H1 (cell line): ENCODE results near the gene UGT1A7. TPM values are rescaled to one million over a fixed set of nuclear protein-coding genes. Genes with fewer than 3 reads are reported as not detected.

Source experiments
- CTCF ChIA-PET: fragments of 300-600 bp; sonication (Branson Sonifier 250); formaldehyde crosslinking; loops from one replicate; lab custom pipeline; 2021; ENCODE audit not compliant: partially characterized antibody; lab: Charles Lee
- POLR2A ChIA-PET: fragments of 300-600 bp; sonication (Branson Sonifier 250); formaldehyde crosslinking; loops from one replicate; lab custom pipeline; 2021; ENCODE audit warnings: inconsistent platforms; ENCODE audit not compliant: partially characterized antibody; lab: Charles Lee
- DNase-seq, 2 experiments: peaks; one replicate each; pipeline versions ENCODE4 v3.0.0 to v3.0.0-alpha.2; 2010 to 2022; ENCODE audit warnings: low spot score in 2 of 2, low read depth in 1 of 2, mixed read lengths in 1 of 2
- FAIRE-seq: peaks from 2 replicates; lab custom pipeline; 2011; peaks lifted over from hg19 to GRCh38; lab: Jason Lieb, UNC
- H2AFZ ChIP-seq: 2 replicates; pipeline ENCODE4 v1.8.1; 2012; ENCODE audit warnings: low read length, inconsistent platforms
- H2AK5ac ChIP-seq: 2 replicates; pipeline ENCODE4 v1.6.1; 2013; ENCODE audit warnings: low read depth, low read length
- H2BK120ac ChIP-seq: replicated peaks from 2 replicates; pipeline ENCODE3; 2013; ENCODE audit warnings: low read depth, low read length, inconsistent platforms
- H2BK12ac ChIP-seq: 2 replicates; pipeline ENCODE4 v1.6.1; 2013; ENCODE audit warnings: low read depth, low read length
- H2BK15ac ChIP-seq: 2 replicates; pipeline ENCODE4 v1.6.1; 2013; ENCODE audit warnings: low read length
- H2BK20ac ChIP-seq: 2 replicates; pipeline ENCODE4 v1.6.1; 2013; ENCODE audit warnings: low read length
- H2BK5ac ChIP-seq: 2 replicates; pipeline ENCODE4 v1.6.1; 2013; ENCODE audit warnings: low read depth, low read length
- H3K14ac ChIP-seq: 2 replicates; pipeline ENCODE4 v1.6.1; 2013; ENCODE audit warnings: inconsistent platforms; ENCODE audit not compliant: insufficient read length
- H3K18ac ChIP-seq: 2 replicates; pipeline ENCODE4 v1.6.1; 2013; ENCODE audit warnings: low read length; ENCODE audit errors: extremely low read depth
- H3K23ac ChIP-seq: 2 replicates; pipeline ENCODE4 v1.6.1; 2013; ENCODE audit warnings: inconsistent platforms; ENCODE audit not compliant: insufficient read length
- H3K23me2 ChIP-seq: 2 replicates; pipeline ENCODE4 v1.6.1; 2013; ENCODE audit warnings: low read depth, low read length
- H3K27ac ChIP-seq: 2 replicates; pipeline ENCODE4 v1.6.1; 2011; ENCODE audit warnings: low read depth, low read length, inconsistent platforms
- H3K27me3 ChIP-seq, 4 experiments: replicated peaks in 1 of 4; 1 replicate in 1 of 4; 2 replicates in 3 of 4; pipeline versions ENCODE4 v1.6.1 to v1.8.1; 2011 to 2013; ENCODE audit warnings: low read length in 3 of 4, mild to moderate bottlenecking in 3 of 4, inconsistent platforms in 2 of 4, mixed read lengths in 2 of 4, moderate library complexity in 1 of 4; ENCODE audit not compliant: control insufficient read depth in 3 of 4, insufficient read depth in 3 of 4; ENCODE audit errors: extremely low read depth in 1 of 4
- H3K36me3 ChIP-seq, 4 experiments: 2 replicates each; pipeline versions ENCODE4 v1.6.1 to v1.8.1; 2011 to 2013; ENCODE audit warnings: mild to moderate bottlenecking in 4 of 4, low read length in 3 of 4, moderate library complexity in 2 of 4, control low read depth in 1 of 4, inconsistent platforms in 1 of 4; ENCODE audit not compliant: insufficient read depth in 4 of 4, control insufficient read depth in 2 of 4
- H3K4ac ChIP-seq: replicated peaks from 2 replicates; pipeline ENCODE3; 2013; ENCODE audit warnings: low read length, low read depth, mixed read lengths, inconsistent platforms; ENCODE audit not compliant: insufficient read length
- H3K4me1 ChIP-seq, 4 experiments: replicated peaks in 1 of 4; 1 replicate in 1 of 4; 2 replicates in 3 of 4; pipeline versions ENCODE4 v1.6.1 to v1.8.1; 2011 to 2013; ENCODE audit warnings: low read length in 3 of 4, inconsistent platforms in 2 of 4, mixed read lengths in 1 of 4; ENCODE audit not compliant: insufficient read depth in 4 of 4, control insufficient read depth in 3 of 4
- H3K4me2 ChIP-seq, 2 experiments: 2 replicates each; pipeline versions ENCODE4 v1.6.1 to v1.8.1; 2011 to 2013; ENCODE audit warnings: low read depth in 2 of 2, low read length in 2 of 2, control low read depth in 1 of 2, inconsistent platforms in 1 of 2, mild to moderate bottlenecking in 1 of 2; ENCODE audit not compliant: insufficient read depth in 1 of 2
- H3K4me3 ChIP-seq, 4 experiments: fragments of 200-600, 300-600 bp in 1 of 4; sonication (generic), shearing (Covaris generic), sonication (Bioruptor Twin) in 1 of 4; 2 replicates each; pipeline versions ENCODE4 v1.5.1 to v1.8.1; 2011 to 2016; ENCODE audit warnings: low read length in 4 of 4, low read depth in 3 of 4, control low read depth in 2 of 4, inconsistent platforms in 2 of 4, mild to moderate bottlenecking in 2 of 4, mixed read lengths in 1 of 4, moderate library complexity in 1 of 4; ENCODE audit not compliant: insufficient read depth in 2 of 4; ENCODE audit errors: extremely low read depth in 1 of 4
- H3K56ac ChIP-seq: replicated peaks from 2 replicates; pipeline ENCODE3; 2013; ENCODE audit warnings: low read depth, mild to moderate bottlenecking, mixed read lengths, low read length, inconsistent platforms; ENCODE audit not compliant: insufficient read length
- H3K79me1 ChIP-seq: 2 replicates; pipeline ENCODE4 v1.6.1; 2013; ENCODE audit warnings: low read depth, low read length, control low read depth
- H3K79me2 ChIP-seq, 2 experiments: 2 replicates each; pipeline versions ENCODE4 v1.6.1 to v1.8.1; 2012 to 2013; ENCODE audit warnings: low read length in 2 of 2, mild to moderate bottlenecking in 2 of 2, inconsistent platforms in 1 of 2; ENCODE audit not compliant: insufficient read depth in 2 of 2, control insufficient read depth in 1 of 2
- H3K9ac ChIP-seq, 4 experiments: replicated peaks in 1 of 4; 1 replicate in 1 of 4; 2 replicates in 3 of 4; pipeline versions ENCODE4 v1.6.1 to v1.8.1; 2011 to 2013; ENCODE audit warnings: low read depth in 3 of 4, low read length in 3 of 4, control low read depth in 2 of 4, mild to moderate bottlenecking in 2 of 4, moderate library complexity in 2 of 4, inconsistent platforms in 1 of 4; ENCODE audit errors: extremely low read depth in 1 of 4
- H3K9me3 ChIP-seq, 2 experiments: 2 replicates each; pipeline versions ENCODE4 v1.6.1 to v1.8.1; 2012 to 2013; ENCODE audit warnings: mild to moderate bottlenecking in 2 of 2, moderate library complexity in 2 of 2, control low read depth in 1 of 2, inconsistent platforms in 1 of 2, low read depth in 1 of 2, low read length in 1 of 2, mixed read lengths in 1 of 2; ENCODE audit not compliant: insufficient read depth in 2 of 2
- H4K20me1 ChIP-seq, 2 experiments: replicated peaks in 1 of 2; 2 replicates each; pipeline versions ENCODE3 to v1.8.1; 2011 to 2013; ENCODE audit warnings: inconsistent platforms in 2 of 2, low read length in 2 of 2, mild to moderate bottlenecking in 1 of 2; ENCODE audit not compliant: insufficient read depth in 2 of 2, control insufficient read depth in 1 of 2
- H4K5ac ChIP-seq: 2 replicates; pipeline ENCODE4 v1.6.1; 2013; ENCODE audit warnings: low read length, low read depth, mixed read lengths, inconsistent platforms; ENCODE audit not compliant: insufficient read length
- H4K8ac ChIP-seq: 2 replicates; pipeline ENCODE4 v1.8.0; 2013; ENCODE audit warnings: mild to moderate bottlenecking, moderate library complexity, low read length, inconsistent platforms; ENCODE audit not compliant: insufficient read depth; ENCODE audit errors: extremely low read depth
- H4K91ac ChIP-seq: replicated peaks from 2 replicates; pipeline ENCODE3; 2013; ENCODE audit warnings: low read length, mixed read lengths, inconsistent platforms; ENCODE audit not compliant: insufficient read length
- HDAC2 ChIP-seq, 2 experiments: fragments of 300-600 bp in 1 of 2; sonication (generic) in 1 of 2; IDR thresholded peaks; 2 replicates each; pipeline ENCODE4 v1.6.1; 2011 to 2012; ENCODE audit warnings: low read depth in 2 of 2, low read length in 2 of 2, mild to moderate bottlenecking in 2 of 2, moderate library complexity in 2 of 2, borderline replicate concordance in 1 of 2, inconsistent platforms in 1 of 2
- MAFK ChIP-seq: IDR thresholded peaks from 2 replicates; pipeline ENCODE4 v1.6.1; 2012; ENCODE audit warnings: low read depth, mild to moderate bottlenecking, improper control_type of control experiment, low read length
- PHF8 ChIP-seq: fragments of 200-600 bp; sonication (generic); conservative IDR thresholded peaks from 2 replicates; pipeline ENCODE4 v1.7.1; 2012; ENCODE audit warnings: low read depth, mild to moderate bottlenecking, inconsistent platforms, low read length, moderate library complexity
- RNF2 ChIP-seq: fragments of 200-900, 300-1000 bp; sonication (generic); IDR thresholded peaks from 2 replicates; pipeline ENCODE4 v1.7.1; 2016; ENCODE audit warnings: borderline replicate concordance, low read depth, mild to moderate bottlenecking, antibody characterized with exemption, low read length; ENCODE audit not compliant: poor library complexity, severe bottlenecking; ENCODE audit errors: missing control alignments
- SIX5 ChIP-seq: IDR thresholded peaks from 2 replicates; pipeline ENCODE4 v1.6.1; 2011; ENCODE audit warnings: mild to moderate bottlenecking, low read depth, low read length
- TCF12 ChIP-seq: IDR thresholded peaks from 2 replicates; pipeline ENCODE4 v1.6.1; 2011; ENCODE audit warnings: low read depth, mild to moderate bottlenecking, low read length
- YY1 ChIP-seq: IDR thresholded peaks from 2 replicates; pipeline ENCODE4 v1.6.1; 2011; ENCODE audit warnings: low read depth, mild to moderate bottlenecking, low read length
- WGBS, 2 experiments: shearing (Covaris generic) in 1 of 2; methylation state at CpG; one replicate each; pipeline versions ENCODE4 v1.1.6 to v1.1.7; 2013 to 2015; ENCODE audit warnings: low lambda C conversion rate in 2 of 2, mixed read lengths in 2 of 2, inconsistent platforms in 1 of 2, low coverage in 1 of 2, missing lambda C conversion rate in 1 of 2; ENCODE audit not compliant: insufficient replicate concordance in 2 of 2, insufficient coverage in 1 of 2, insufficient read length in 1 of 2; ENCODE audit errors: extremely low coverage in 1 of 2, missing lambda C conversion rate in 1 of 2; 5-methylcytosine and 5-hydroxymethylcytosine counted together
- polyA plus RNA-seq, 7 experiments: library from polyadenylated mRNA; depleted of rRNA in 3 of 7; stranded (reverse) in 5 of 7; unstranded in 2 of 7; fragments of >200 nt in 5 of 7; fragments of 200-250 nt in 2 of 7; gene quantifications; 1 replicate in 5 of 7; 2 replicates in 1 of 7; 4 replicates in 1 of 7; pipeline versions ENCODE4 v1.2.1 to v1.2.3, GENCODE V29; 2011 to 2013; ENCODE audit warnings: missing spikeins in 2 of 7, mixed read lengths in 2 of 7
- total RNA-seq: library from RNA; stranded (reverse); fragmentation: NEBNext Ultra II Directional; extraction: Animal tissue kit (Norgen Biotek cat#: 25700); gene quantifications from 2 replicates; pipeline ENCODE4 v1.2.1, GENCODE V29; 2021

Gene UGT1A7
- total and polyA plus RNA-seq, 2 of the 8 experiments (the other 6 are each of a cell fraction or from before 2014, with no cell fraction given): not detected

DNA sequence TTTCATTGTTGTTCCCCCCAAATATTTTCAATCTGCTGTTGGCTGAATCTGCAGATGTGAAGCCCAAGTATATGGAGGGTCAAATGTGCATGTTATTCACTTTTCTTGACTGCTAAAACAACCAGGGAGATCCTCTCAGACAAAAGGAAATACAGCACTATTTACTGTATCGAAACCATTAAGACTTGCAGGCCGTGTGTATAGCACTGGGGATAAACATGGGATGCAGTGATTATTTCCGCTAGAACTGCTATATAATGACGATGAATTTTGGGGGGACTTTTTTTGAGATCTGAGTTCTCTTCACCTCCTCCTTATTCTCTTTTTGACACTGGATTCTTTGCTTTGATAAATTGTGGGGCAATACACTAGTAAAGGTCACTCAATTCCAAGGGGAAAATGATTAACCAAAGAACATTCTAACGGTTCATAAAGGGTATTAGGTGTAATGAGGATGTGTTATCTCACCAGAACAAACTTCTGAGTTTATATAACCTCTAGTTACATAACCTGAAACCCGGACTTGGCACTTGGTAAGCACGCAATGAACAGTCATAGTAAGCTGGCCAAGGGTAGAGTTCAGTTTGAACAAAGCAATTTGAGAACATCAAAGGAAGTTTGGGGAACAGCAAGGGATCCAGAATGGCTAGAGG is 74.9 kb downstream of the UGT1A7 start:
- H3K9me3 ChIP-seq: peaks cover 6 to 7% of the 10 kb centered on the region in 2 experiments; a peak in 2 of 4 replicates
- FAIRE-seq: no peak

More for the DNA sequence above, 74.9 kb downstream of the UGT1A7 start:
- H3K4me1 ChIP-seq: no peaks in the 10 kb centered on the region
- no peak overlapping the region for H2AFZ ChIP-seq
- H2BK20ac ChIP-seq: no peak overlapping the region
- no peak overlapping the region for H4K8ac ChIP-seq
- no peaks in the 10 kb centered on the region for H3K79me1 ChIP-seq
- no peak overlapping the region for H3K9ac ChIP-seq
- no peaks in the 10 kb centered on the region for H4K20me1 ChIP-seq
- H3K4ac ChIP-seq: no peak overlapping the region
- CTCF ChIA-PET: no interaction called here
- no peaks in the 10 kb centered on the region for H3K36me3 ChIP-seq
- H3K18ac ChIP-seq: no peak overlapping the region
- no peak overlapping the region for H3K56ac ChIP-seq
- no peaks in the 10 kb centered on the region for H3K79me2 ChIP-seq
- no peak overlapping the region for H2BK12ac ChIP-seq
- H2BK120ac ChIP-seq: no peak overlapping the region
- no peaks in the 10 kb centered on the region for H3K27me3 ChIP-seq
- no peak for DNase-seq
- no peak overlapping the region for H4K91ac ChIP-seq
- H2AK5ac ChIP-seq: no peak overlapping the region
- no peak overlapping the region for H3K14ac ChIP-seq
- H3K23ac ChIP-seq: no peak overlapping the region
- no peak overlapping the region for H3K27ac ChIP-seq
- POLR2A ChIA-PET: no interaction called here
- H4K5ac ChIP-seq: no peak overlapping the region
- H2BK15ac ChIP-seq: no peak overlapping the region
- no peaks in the 10 kb centered on the region for H3K23me2 ChIP-seq
- H3K4me2 ChIP-seq: no peak overlapping the region
- TF ChIP-seq YY1 (no peak), SIX5 (no peak), HDAC2 (IDR thresholded peaks at IDR 0.05; ENCODE audit: borderline replicate concordance in 1 of 2, low read depth in 2 of 2, low read length in 2 of 2) (no peak), PHF8 (no peak), RNF2 (no peak), TCF12 (no peak), MAFK (no peak)
- no peak overlapping the region for H2BK5ac ChIP-seq
- H3K4me3 ChIP-seq: no peak overlapping the region
- WGBS, 2 experiments: 90% methylated on average over 6 of the region's 7 CpGs; no CpG with 5 or more reads in 1 of the 2 experiments
